Tibial artery (tissue), 4 donors: Measurements from ENCODE around the gene XRN2.

ENCODE experiments used
- DNase-seq, 2 donors: peaks; one replicate each; pipeline ENCODE4 v3.0.0-alpha.2; 2019
- H3K27ac ChIP-seq, 2 donors: fragments of 200-600 bp; sonication (generic) in 1 of 2; 1 replicate in 1 of 2; 2 replicates in 1 of 2; pipeline ENCODE4 v1.5.1; 2018 to 2019; ENCODE audit warnings: mild to moderate bottlenecking in 1 of 2
- H3K27me3 ChIP-seq, 2 donors: fragments of 200-600 bp; sonication (generic) in 1 of 2; one replicate each; pipeline versions ENCODE4 v1.5.1 to v1.6.0; 2016 to 2019
- H3K36me3 ChIP-seq, 3 donors: fragments of 200-600 bp; sonication (generic) in 2 of 3; one replicate each; pipeline ENCODE4 v1.5.1; 2016 to 2019; ENCODE audit warnings: mild to moderate bottlenecking in 2 of 3
- H3K4me1 ChIP-seq, 4 donors: fragments of 200-600 bp; sonication (generic) in 2 of 4; 1 replicate in 3 of 4; 2 replicates in 1 of 4; pipeline ENCODE4 v1.5.1; 2016 to 2019
- H3K4me3 ChIP-seq, 2 donors: fragments of 200-600 bp; sonication (generic) in 1 of 2; 1 replicate in 1 of 2; 2 replicates in 1 of 2; pipeline ENCODE4 v1.5.1; 2018 to 2019; ENCODE audit warnings: mild to moderate bottlenecking in 2 of 2
- H3K9me3 ChIP-seq, 3 donors: fragments of 200-600 bp; sonication (generic) in 1 of 3; one replicate each; pipeline ENCODE4 v1.5.1; 2016 to 2019
- intact Hi-C: fragments of 100-400 bp; cut with DNase I; formaldehyde crosslinking; loops from one replicate; pipeline ENCODE4 v1.15.0; 2023; ENCODE audit warnings: low total_unique reads
- TF ChIP-seq, protein P1 (sequence below), 2 experiments: fragments of 200-600 bp in 1 of 2; fragments of 450-650 bp in 1 of 2; IDR thresholded peaks; one replicate each; pipeline ENCODE4 v1.5.1; 2017 to 2019; ENCODE audit warnings: antibody characterized with exemption in 2 of 2, mild to moderate bottlenecking in 1 of 2, moderate library complexity in 1 of 2

Gene XRN2

GRCh38 chr20:21380711-21381110 is 77.6 kb downstream of the XRN2 start:
- intact Hi-C loops = no loop called here
- Histone ChIP-seq H3K27ac (no peak overlapping the region), H3K27me3 (no peaks in the 10 kb centered on the region), H3K4me1 (no peaks in the 10 kb centered on the region), H3K4me3 (no peak overlapping the region), H3K9me3 (no peaks in the 10 kb centered on the region), H3K36me3 (peaks cover 33 to 58% (median 56%) of the 10 kb centered on the region in 3 donors)
- TF ChIP-seq, protein P1, sequence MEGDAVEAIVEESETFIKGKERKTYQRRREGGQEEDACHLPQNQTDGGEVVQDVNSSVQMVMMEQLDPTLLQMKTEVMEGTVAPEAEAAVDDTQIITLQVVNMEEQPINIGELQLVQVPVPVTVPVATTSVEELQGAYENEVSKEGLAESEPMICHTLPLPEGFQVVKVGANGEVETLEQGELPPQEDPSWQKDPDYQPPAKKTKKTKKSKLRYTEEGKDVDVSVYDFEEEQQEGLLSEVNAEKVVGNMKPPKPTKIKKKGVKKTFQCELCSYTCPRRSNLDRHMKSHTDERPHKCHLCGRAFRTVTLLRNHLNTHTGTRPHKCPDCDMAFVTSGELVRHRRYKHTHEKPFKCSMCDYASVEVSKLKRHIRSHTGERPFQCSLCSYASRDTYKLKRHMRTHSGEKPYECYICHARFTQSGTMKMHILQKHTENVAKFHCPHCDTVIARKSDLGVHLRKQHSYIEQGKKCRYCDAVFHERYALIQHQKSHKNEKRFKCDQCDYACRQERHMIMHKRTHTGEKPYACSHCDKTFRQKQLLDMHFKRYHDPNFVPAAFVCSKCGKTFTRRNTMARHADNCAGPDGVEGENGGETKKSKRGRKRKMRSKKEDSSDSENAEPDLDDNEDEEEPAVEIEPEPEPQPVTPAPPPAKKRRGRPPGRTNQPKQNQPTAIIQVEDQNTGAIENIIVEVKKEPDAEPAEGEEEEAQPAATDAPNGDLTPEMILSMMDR (IDR thresholded peaks at IDR 0.05) = no peak
- no peak for DNase-seq

- Histone ChIP-seq H3K27me3 (no peaks in the 10 kb centered on the region), H3K9me3 (no peaks in the 10 kb centered on the region), H3K4me1 (no peaks in the 10 kb centered on the region), H3K27ac (no peak overlapping the region), H3K36me3 (peaks cover 39 to 66% (median 59%) of the 10 kb centered on the region in 3 donors), H3K4me3 (no peak overlapping the region)
- TF ChIP-seq, protein P1 (IDR thresholded peaks at IDR 0.05) = no peak
- DNase-seq = no peak
- intact Hi-C loops = no loop called here
Measured at GRCh38 chr20:21381619-21382018, 78.5 kb downstream of the XRN2 start.

- TF ChIP-seq, protein P1 (IDR thresholded peaks at IDR 0.05) = no peak
- Histone ChIP-seq H3K36me3 (peaks cover 48 to 85% (median 82%) of the 10 kb centered on the region in 3 donors), H3K9me3 (no peaks in the 10 kb centered on the region), H3K27me3 (no peaks in the 10 kb centered on the region), H3K4me3 (no peak overlapping the region), H3K4me1 (no peaks in the 10 kb centered on the region), H3K27ac (no peak overlapping the region)
- no peak for DNase-seq
- intact Hi-C loops = no loop called here
Measured at GRCh38 chr20:21384308-21384892, 81.3 kb downstream of the XRN2 start.

- Histone ChIP-seq H3K4me3 (no peak overlapping the region), H3K27ac (no peak overlapping the region), H3K4me1 (no peaks in the 10 kb centered on the region), H3K27me3 (peaks cover 0 to 1% of the 10 kb centered on the region in 2 donors), H3K9me3 (no peaks in the 10 kb centered on the region), H3K36me3 (peaks cover 63 to 86% (median 82%) of the 10 kb centered on the region in 3 donors)
- no peak for DNase-seq
- intact Hi-C loops = no loop called here
- TF ChIP-seq, protein P1 (IDR thresholded peaks at IDR 0.05) = no peak
Measured at GRCh38 chr20:21386111-21386510, 83.0 kb downstream of the XRN2 start.

DNA sequence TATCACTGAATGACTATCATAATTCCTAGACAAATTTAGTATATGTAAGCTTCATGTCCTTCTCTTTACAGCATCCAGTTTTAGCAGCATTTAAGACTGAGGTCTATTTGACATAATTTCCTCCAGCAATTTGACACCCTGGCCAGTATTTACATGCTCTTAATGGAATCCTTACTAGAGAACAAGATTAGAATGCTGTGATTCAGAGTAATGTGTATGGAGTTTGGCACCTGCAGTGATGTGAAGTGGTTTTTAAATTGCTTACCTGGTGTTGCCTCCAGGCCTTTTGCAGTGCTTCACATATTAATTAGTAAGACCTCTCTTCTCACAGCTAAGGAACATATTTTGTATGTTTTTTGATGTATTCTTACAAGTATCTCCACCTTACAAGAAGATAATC is 84.4 kb downstream of the XRN2 start:
- H3K4me1 ChIP-seq = no peaks in the 10 kb centered on the region
- H3K27ac ChIP-seq = no peak overlapping the region
- H3K4me3 ChIP-seq = no peak overlapping the region
- peaks cover 56 to 73% (median 72%) of the 10 kb centered on the region in 3 donors for H3K36me3 ChIP-seq
- intact Hi-C loops = no loop called here
- H3K9me3 ChIP-seq = no peaks in the 10 kb centered on the region
- DNase-seq = no peak
- peaks cover 0 to 13% of the 10 kb centered on the region in 2 donors for H3K27me3 ChIP-seq
- TF ChIP-seq, protein P1 (IDR thresholded peaks at IDR 0.05) = no peak
